Fibroblast of villous mesenchyme (primary cell): ENCODE results near the gene PUM1. TPM values are rescaled to one million over a fixed set of nuclear protein-coding genes. Genes with fewer than 3 reads are reported as not detected.
"Not testable (repeated sequence)": the region's sequence is repeated elsewhere in the genome, so short reads cannot be mapped to it uniquely, and the experiment has no call there.

Experiments
- DNase-seq: peaks from one replicate; pipeline ENCODE4 v3.0.0-alpha.2; 2010; ENCODE audit warnings: low read depth
- H3K4me3 ChIP-seq: 2 replicates; pipeline ENCODE4 v1.5.1; 2011; ENCODE audit warnings: low read depth, mild to moderate bottlenecking, low read length
- CTCF ChIP-seq: IDR thresholded peaks from 2 replicates; pipeline ENCODE4 v1.5.1; 2012; ENCODE audit warnings: low read depth, mild to moderate bottlenecking, low read length; ENCODE audit not compliant: insufficient read depth
- total RNA-seq: library from RNA; depleted of rRNA; stranded (reverse); fragments of >200 nt; gene quantifications from 2 replicates; pipeline ENCODE4 v1.2.3, GENCODE V29; 2012

PUM1 gene
- total RNA-seq, 1 donor = 81.6 TPM

DNA sequence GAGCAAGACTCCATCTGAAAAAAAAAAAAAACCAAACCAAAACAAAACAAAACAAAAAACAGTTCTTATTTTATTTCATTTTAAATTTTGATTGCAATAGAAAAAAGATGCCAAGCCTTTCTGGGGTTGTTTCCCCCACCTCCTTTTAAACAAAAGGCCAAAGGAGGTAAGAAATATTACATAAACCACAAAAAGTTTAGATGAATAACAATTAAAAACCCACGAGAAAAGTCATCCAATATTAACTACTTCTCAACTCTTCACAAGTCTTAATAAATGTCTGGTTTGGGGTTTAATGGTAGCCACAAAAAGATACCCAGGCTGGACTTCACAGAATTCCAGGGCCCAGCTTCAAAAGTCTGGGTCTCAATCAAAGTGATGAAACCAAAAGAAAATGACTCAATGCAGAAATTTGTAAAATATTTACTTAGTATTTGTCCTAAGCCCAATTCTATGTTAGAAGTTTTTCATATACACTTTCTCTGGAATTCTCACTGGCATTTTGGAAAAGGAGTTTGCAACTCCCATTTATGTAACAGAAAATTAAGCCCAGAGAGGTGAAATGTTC is 110.0 kb downstream of the PUM1 start:
- DNase-seq = peak; percentile 56

DNA sequence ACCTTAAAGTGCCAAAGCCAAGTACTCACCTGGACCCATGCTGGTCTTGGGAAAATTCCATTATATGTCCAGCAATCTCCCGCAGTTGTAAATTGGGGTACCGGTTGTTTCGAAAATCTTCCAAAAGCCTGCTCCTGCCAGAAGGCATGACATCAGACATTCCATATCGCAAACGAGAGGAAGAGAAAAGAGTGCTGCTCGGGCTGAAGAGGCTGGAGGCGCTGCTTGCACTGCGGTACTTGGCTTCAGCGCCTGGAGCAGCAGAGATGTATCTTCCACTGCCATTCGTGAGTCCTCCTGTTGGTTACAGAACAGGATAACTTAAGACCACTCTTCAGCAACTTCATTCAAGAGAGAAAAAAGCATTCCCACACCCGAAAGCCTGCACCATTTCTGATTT is 111.8 kb downstream of the PUM1 start:
- H3K4me3 ChIP-seq = no peak overlapping the region
- DNase-seq = no peak
- TF ChIP-seq CTCF = no peak

More for the DNA sequence above, 110.0 kb downstream of the PUM1 start:
- no peak for TF ChIP-seq CTCF
- no peak overlapping the region for H3K4me3 ChIP-seq

DNA sequence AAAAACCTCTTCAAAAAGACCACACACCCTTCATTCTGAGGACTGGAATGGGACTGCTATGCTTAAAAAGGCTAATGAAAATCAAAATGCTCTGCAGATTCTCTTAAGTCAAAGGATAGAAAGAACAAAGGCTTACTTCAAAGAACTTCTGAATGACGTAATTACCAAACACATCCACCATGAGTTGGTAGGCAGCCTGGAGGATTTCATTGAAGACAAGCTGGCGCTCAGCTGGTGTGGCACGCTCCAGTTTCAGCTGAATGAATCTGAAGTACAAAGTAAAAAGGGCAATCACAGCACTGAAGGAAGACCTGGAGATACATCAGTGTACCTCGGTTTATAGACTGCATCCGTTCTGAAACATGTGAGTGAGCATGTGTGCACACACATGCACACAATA is 113.4 kb downstream of the PUM1 start:
- TF ChIP-seq CTCF = no peak

DNA sequence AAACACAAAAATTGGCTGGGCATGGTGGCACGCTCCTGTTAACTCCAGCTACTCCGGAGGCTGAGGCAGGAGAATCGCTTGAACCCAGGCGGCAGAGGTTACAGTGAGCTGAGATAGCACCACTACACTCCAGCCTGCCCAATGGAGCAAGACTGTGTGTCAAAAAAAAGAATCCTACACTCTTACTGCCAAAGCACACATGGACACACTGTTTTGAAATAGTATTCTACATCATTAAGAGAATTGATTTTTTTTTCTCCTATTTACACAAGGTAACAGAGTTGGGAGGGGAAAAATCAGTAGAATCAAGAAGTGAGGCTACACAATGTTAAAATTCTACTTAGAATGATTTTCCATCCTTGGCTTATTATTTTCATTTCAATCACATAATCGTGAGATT is 114.8 kb downstream of the PUM1 start:
- no peak for TF ChIP-seq CTCF
- DNase-seq = no peak
- H3K4me3 ChIP-seq = no peak overlapping the region

More for the DNA sequence above, 113.4 kb downstream of the PUM1 start:
- no peak for DNase-seq
- no peak overlapping the region for H3K4me3 ChIP-seq

DNA sequence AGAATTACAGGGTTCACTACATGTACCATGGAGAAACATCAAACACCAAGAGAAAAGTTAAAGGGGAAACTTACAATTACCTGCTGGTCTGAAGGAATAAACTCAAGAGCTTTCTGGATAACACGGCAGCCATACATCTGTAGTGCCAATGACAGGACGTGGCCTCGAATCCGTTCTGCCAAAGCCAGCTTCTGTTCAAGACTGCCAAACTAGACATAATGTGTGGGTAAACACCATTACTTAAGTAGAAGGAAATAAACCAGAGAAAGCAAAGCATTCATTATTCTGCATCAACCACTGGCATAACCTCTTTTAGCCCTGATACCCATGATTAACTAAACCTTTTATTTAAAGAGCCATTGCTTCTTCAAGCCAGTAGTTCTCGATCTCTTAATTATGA is 115.5 kb downstream of the PUM1 start:
- no peak for DNase-seq
- H3K4me3 ChIP-seq = no peak overlapping the region
- no peak for TF ChIP-seq CTCF

- not testable (repeated sequence) for DNase-seq, H3K4me3 ChIP-seq
Measured at GRCh38 chr1:30949487-30949838, 116.1 kb downstream of the PUM1 start.

DNA sequence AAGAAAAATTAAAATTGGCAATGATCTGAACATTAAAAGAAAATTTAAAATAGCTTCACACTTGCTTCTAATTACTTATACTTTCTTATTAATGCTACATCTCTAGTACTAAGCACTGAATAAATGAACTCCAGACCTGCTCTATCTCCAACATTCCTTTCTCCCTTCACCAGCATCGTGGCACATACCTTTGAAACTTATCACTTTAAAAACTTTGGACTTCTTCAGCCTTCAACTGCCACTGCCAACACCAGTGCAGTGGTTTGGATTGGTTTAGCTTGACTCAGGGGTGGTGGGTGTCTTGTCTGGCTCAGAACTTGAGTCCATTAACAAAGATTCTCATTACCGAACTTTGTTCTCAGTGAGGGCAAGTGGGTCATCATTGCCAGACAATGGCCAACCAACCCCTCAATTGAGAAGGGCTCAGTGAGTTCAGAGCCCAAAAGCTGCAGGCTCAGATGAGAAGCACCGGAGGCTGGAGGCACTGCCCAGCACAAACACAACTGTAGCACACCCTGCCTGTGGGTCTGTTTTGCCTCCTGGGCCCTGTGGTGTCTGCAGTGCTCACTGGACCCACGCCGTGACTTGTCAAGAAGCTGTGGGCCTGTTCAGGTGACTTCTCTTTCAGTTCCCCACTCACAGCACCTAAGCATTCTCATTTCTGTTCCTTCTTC is 116.6 kb downstream of the PUM1 start:
- not testable (repeated sequence) for DNase-seq

DNA sequence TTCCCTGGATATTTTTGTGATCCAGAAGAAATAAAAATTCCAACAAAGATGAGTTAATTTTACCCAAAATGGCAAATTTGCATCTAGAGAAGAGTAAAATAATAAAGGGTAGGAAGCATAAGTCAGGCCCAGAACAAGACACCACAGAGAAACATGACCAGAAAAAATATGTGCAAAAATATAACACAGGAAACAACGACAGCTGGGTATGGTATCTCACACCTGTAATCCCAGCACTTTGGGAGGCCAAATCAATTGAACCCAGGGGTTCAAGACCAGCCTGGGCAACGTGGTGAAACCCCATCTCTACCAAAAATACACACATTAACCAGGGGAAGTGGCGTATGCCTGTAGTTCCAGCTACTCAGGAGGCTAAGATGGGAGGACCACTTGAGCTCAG is 117.2 kb downstream of the PUM1 start:
- no peak for TF ChIP-seq CTCF
- H3K4me3 ChIP-seq = no peak overlapping the region
- no peak for DNase-seq

More for the DNA sequence above, 116.6 kb downstream of the PUM1 start:
- not testable (repeated sequence) for H3K4me3 ChIP-seq
